Stimulated activated CD4-positive, alpha-beta T cell treated with anti-CD3 and anti-CD28 coated beads, Interleukin-2, amount 100 ng/mL, for 48 hours (primary cell): Measurements from ENCODE around the gene TPD52L1.

Experiments
- DNase-seq, 2 donors: peaks; one replicate each; pipeline ENCODE4 v3.0.0-alpha.2; 2020

The TPD52L1 gene

GRCh38 chr6:125212377-125212776 lies 58.8 kb downstream of the TPD52L1 start:
- DNase-seq = no peak

GRCh38 chr6:125213939-125214338 lies 60.4 kb downstream of the TPD52L1 start:
- DNase-seq = no peak

DNA sequence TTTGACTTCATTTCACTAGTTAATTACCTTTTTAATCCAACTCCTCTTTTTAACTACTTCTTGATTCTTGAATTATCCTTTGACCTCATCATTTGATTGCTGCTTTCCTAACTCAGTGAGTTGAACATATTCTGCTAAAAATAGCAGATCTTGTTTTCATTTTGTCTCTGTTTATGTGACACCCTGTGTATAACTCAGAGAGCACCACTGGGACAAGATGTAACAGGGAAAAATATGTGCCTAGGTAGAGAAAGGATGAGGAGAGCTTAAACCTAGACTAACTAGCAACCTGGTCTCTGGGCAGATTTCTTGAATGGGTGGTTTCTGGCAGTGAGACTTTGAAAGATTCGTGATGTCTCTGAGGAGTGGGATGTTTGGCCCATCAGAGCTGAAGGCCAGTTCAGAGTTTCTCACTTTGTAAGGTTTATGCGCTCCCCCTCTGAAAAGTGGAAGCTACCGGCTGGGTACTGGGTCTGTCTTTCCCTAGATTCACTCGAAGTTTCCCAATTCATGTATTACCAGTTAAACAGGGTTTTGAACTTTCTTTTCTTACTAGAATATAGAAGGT lies 61.8 kb downstream of the TPD52L1 start:
- no peak for DNase-seq

DNA sequence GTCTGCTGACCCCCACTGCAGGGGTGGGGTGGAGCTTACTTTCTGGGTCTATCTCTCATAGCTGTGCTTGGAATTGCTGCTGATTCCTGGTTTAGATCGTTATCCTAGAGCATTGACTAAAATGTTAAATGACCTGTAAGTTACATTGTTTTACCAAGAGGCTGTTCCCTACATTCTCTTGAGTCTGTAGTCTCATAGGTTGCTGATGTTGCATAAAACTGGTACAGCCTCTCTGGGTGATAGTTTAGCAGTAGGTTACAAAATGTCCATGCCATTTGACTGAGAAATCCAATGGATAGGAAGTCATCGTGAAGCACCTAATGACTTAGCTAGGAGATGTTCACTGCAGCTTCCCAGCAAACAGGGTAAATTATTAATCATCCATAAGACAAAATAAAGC lies 62.4 kb downstream of the TPD52L1 start:
- DNase-seq = no peak

GRCh38 chr6:125217369-125217768 lies 63.8 kb downstream of the TPD52L1 start:
- DNase-seq = no peak

DNA sequence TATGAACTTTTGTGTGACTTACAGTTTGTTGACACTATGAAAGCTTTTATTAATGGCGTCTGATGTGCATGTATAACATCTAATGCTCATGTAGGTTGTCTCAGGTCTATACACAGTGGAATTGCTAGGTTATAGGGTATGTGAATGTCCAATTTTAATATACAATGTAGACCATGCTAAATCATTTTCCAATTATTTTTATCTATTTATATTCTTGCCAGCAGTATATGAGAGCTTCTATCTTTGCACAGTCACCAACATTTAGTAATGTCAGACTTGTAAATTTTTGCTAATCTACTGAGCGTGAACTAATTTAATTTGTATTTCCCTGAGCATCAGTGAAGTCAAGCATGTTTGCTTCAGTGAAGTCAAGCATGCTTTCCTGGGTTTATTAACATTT lies 64.4 kb downstream of the TPD52L1 start:
- no peak for DNase-seq

- DNase-seq = no peak
Measured at GRCh38 chr6:125219361-125219895, 65.9 kb downstream of the TPD52L1 start.

DNA sequence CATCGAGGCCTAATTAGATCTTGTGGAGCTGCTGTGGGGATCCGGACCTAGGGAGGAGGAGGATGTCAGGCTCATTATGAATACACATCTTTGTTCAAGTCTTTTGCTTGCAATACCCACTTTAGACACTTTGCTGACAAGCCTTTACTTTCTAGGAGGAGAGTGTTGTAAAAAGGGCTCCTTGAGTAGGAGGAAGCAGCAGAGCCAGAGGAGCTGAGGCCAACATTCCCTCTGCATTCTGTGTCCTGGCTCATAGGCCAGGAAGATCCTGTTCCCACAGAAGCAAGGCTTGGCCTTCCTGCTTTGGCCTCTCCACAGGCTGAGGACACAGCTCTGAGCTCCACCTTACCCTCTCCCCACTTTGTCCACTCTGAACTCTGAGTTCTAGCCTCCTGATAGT lies 67.1 kb downstream of the TPD52L1 start:
- DNase-seq = no peak

GRCh38 chr6:125222531-125223455 lies 69.2 kb downstream of the TPD52L1 start:
- DNase-seq = no peak

DNA sequence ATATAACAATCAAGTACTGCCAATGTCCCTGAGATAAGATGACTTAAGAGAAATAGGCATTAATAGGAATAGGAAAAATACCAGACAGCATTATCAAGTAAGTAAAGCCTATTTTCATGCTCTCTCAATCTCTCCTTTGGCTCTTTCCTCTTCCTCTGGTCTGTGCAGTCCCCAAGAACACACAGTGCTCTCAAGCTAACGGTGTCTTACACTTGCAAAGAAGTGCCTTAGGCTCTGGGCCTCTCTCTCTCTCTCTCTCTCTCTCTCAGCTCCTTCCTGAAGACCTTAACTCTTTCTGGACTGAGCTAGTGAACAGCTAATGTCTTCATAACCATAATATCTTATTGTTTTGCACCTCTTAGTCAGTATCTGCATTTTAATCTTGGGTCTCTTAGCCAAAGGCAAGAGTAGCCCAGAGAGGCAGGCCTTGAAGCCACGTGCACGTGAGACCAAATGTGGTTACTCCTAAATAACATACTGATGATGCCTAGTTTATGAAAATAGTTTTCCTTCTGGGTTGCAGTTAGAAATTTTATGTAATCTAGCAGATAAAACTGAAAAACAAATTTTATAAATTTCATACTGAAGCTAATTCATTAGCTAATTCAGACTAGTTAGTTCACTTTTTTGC lies 70.8 kb downstream of the TPD52L1 start:
- DNase-seq = no peak

DNA sequence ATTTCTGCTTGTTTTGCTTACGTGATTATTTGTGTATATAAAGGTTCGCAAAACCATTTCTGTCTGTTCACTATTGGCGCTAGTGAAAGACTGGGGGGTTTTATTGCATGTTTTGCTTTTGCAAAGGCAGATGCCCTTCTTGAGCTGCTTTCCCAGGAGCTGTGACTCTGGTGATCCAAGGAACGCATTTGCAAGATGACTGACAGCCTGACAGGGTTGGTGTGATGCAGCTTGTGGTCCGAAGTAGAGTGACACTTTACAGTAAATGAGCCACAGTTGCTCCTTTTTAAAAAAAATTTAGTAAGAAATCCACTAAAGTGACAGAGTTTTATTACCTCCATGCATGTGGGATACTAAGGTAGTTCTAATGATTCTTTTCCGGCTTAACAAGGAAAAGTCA lies 73.7 kb downstream of the TPD52L1 start:
- no peak for DNase-seq

GRCh38 chr6:125228981-125229479 lies 75.5 kb downstream of the TPD52L1 start:
- DNase-seq = no peak

DNA sequence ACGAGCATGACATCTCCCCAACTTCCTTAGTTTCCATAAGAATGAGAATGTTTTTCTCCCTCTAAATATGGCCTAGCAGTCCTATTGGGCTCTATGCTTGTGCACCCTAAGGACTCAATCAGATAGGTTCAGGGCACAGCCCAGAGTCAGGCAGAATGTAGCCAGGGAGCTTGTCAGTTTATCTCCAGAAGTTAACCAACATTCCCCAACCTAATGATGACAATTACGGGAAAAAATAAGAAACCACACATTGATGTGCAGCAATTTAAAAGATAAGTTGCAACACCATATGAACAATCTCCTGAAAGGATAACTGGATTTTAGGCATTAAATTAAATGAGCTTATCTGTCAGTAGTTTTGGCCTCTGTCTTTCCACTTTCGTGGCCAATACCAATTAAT lies 77.1 kb downstream of the TPD52L1 start:
- no peak for DNase-seq

- no peak for DNase-seq
Measured at GRCh38 chr6:125231133-125231532, 77.6 kb downstream of the TPD52L1 start.

DNA sequence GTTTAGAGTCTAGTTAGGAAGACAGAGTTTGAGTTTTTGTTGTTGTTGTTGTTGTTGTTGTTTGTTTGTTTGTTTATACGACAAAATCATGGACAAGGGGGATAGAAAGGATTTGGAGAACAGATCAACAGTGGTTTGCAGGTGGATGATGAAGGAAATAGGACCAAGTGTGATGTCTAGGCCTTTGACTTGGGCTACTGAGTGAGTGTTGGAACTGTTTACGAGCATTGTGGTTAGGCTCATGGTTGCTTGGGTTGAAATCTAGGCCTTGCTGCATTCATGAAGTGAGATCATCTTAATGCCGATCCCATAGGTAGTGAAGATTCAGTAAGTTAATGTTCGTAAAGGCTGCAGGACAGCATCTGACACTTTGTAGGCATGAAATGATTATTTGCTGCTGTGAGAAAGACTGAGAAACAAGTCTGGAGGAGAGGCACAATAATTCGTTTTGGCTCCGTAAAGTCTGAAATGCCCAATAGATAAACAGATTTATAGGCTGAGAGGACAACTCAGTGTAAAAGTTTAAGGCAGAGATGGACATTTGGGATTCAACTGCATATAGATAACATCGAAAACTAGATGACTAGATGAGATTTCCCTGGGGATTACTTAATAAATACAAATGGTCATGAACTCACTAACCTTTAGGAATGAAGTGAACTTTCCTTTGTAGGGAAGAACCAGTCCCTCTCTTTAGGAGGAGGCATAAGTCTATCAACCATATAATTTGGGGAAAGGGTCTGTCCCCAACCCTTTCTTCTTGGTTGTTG lies 78.2 kb downstream of the TPD52L1 start:
- no peak for DNase-seq

DNA sequence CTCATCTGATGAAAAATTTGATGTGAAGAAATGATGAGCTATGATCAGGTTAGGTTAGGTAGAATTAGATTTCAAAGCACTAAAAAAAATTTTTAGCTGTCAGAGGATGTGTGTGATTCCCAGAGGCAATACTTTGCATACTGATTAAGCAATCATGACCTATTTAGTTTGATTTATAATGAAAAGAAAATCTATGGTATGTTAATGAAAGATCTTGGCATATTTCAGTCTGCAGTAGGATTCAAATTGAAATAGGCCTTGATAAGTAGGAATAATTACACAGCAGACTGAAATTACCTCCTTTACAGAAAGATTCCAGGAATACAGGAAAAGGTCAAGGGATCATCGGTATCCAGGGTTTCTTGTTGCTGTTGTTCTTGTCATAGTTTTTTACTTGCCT lies 78.9 kb downstream of the TPD52L1 start:
- no peak for DNase-seq

DNA sequence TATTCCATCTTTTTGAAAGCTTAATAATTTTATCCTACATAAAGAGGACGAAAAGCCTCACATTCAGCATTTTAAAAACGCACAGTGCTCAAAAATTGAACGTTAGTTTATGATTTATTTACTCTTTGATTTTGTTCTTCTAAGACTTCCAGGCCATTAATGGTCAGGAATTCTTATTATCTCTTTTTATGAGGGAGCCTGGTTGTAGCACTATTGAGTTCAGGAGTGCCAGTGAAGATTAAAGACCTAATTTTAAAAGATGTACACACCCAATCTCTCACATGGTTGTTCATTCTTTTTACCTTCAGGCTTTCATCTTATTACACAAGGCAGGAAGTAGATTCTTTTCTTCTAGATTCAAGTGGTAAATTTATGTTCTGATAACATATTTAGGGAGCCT lies 79.6 kb downstream of the TPD52L1 start:
- no peak for DNase-seq

GRCh38 chr6:125236536-125237327 lies 83.2 kb downstream of the TPD52L1 start:
- DNase-seq = no peak

GRCh38 chr6:125237764-125238163 lies 84.2 kb downstream of the TPD52L1 start:
- DNase-seq = no peak

DNA sequence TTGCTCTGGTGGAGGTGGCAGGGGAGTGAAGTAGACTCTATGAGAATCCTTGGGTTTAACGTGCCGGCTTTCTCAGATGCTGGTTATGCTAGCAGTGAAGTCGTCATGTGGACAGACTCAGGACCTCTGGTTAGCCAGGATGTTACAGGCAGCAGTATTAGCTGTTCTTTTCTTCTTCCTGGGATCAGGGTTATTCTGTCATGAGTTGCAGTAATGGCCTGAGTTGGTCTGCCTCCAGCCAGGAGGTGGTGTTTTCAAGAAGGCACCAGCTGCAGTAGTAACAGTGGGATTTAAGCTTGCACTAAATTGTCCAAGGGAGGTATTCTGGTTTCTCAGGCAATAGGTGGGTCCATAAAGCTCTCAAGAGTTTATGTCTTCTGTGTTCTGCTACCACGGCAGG lies 91.5 kb downstream of the TPD52L1 start:
- no peak for DNase-seq

GRCh38 chr6:125245523-125246264 lies 92.1 kb downstream of the TPD52L1 start:
- DNase-seq = no peak
